ENCODE results near the gene C7. TPM values are rescaled to one million over a fixed set of nuclear protein-coding genes. Genes with fewer than 3 reads are reported as not detected.
"Not testable (repeated sequence)": the region's sequence is repeated elsewhere in the genome, so short reads cannot be mapped to it uniquely, and the experiment has no call there.

Gene C7
- total RNA-seq, 1 experiment from 2014 or later, result not detected

- CTCF ChIA-PET, result interaction anchor here (0.6 kb wide), 1 partner anchor 15 kb away, joined by 4 read pairs; no protein-coding TSS in a partner anchor
- intact Hi-C loops (cut with micrococcal nuclease; ENCODE audit: unreplicated experiment), result loop anchor here (10.0 kb wide), 1 partner anchor 1156 kb away; no protein-coding TSS in a partner anchor
- peak; percentile 5 for DNase-seq
- TF ChIP-seq CTCF (IDR thresholded peaks at IDR 0.05; ENCODE audit: unreplicated experiment), result no peak
- H3K27me3 Mint-ChIP-seq (ENCODE audit: unreplicated experiment), result no peaks in the 10 kb centered on the region
- no peak overlapping the region for H3K27ac Mint-ChIP-seq (ENCODE audit: unreplicated experiment)
- H3K4me3 Mint-ChIP-seq (ENCODE audit: low read depth, unreplicated experiment), result no peak overlapping the region
- H3K4me1 Mint-ChIP-seq (ENCODE audit: low read depth, unreplicated experiment), result peaks cover 7% of the 10 kb centered on the region
- no peaks in the 10 kb centered on the region for H3K36me3 Mint-ChIP-seq (ENCODE audit: insufficient read depth, unreplicated experiment)
- H3K9me3 Mint-ChIP-seq (ENCODE audit: low read depth, unreplicated experiment), result no peaks in the 10 kb centered on the region
- BruUV-seq (replicated peaks), result no TSS peak
These were observed 38.1 kb upstream of the C7 start for GRCh38 chr5:40871177-40871576.

GRCh38 chr5:40872253-40872652 is 37.0 kb upstream of the C7 start:
- H3K27me3 Mint-ChIP-seq (ENCODE audit: unreplicated experiment); DNase-seq; H3K27ac Mint-ChIP-seq (ENCODE audit: unreplicated experiment); H3K4me1 Mint-ChIP-seq (ENCODE audit: low read depth, unreplicated experiment); H3K36me3 Mint-ChIP-seq (ENCODE audit: insufficient read depth, unreplicated experiment); BruUV-seq (replicated peaks); H3K4me3 Mint-ChIP-seq (ENCODE audit: low read depth, unreplicated experiment); CTCF ChIA-PET; H3K9me3 Mint-ChIP-seq (ENCODE audit: low read depth, unreplicated experiment): not testable (repeated sequence)
- intact Hi-C loops (cut with micrococcal nuclease; ENCODE audit: unreplicated experiment), result loop anchor here (10.0 kb wide), 1 partner anchor 1157 kb away; no protein-coding TSS in a partner anchor

- peaks cover 7% of the 10 kb centered on the region for H3K4me1 Mint-ChIP-seq (ENCODE audit: low read depth, unreplicated experiment)
- no peaks in the 10 kb centered on the region for H3K36me3 Mint-ChIP-seq (ENCODE audit: insufficient read depth, unreplicated experiment)
- intact Hi-C loops (cut with micrococcal nuclease; ENCODE audit: unreplicated experiment), result loop anchor here (10.0 kb wide), 1 partner anchor 1159 kb away; no protein-coding TSS in a partner anchor
- DNase-seq, result no peak
- H3K27me3 Mint-ChIP-seq (ENCODE audit: unreplicated experiment), result no peaks in the 10 kb centered on the region
- peaks cover 8% of the 10 kb centered on the region for H3K9me3 Mint-ChIP-seq (ENCODE audit: low read depth, unreplicated experiment)
- TF ChIP-seq CTCF (IDR thresholded peaks at IDR 0.05; ENCODE audit: unreplicated experiment), result no peak
- CTCF ChIA-PET, result no interaction called here
- BruUV-seq (replicated peaks), result no TSS peak
- no peak overlapping the region for H3K4me3 Mint-ChIP-seq (ENCODE audit: low read depth, unreplicated experiment)
- H3K27ac Mint-ChIP-seq (ENCODE audit: unreplicated experiment), result no peak overlapping the region
These were observed 35.9 kb upstream of the C7 start for GRCh38 chr5:40873286-40873880.

DNA sequence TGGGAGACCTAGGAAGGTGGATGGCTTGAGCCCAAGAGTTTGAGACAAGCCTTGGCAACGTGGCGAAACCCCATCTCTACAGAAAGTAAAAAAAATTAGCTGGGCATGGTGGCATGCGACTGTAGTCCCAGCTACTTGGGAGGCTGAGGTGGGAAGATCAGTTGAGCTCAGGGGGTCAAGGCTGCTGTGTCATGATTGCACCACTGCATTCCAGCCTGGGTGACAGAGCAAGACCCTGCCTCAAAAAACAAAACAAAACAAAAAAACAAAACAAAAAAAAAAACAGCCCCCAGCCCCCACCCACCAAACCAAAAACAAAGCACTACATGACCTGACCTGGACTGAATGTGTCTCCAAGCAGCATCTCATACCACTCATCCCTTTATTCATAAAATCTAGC is 33.3 kb upstream of the C7 start:
- Mint-ChIP-seq H3K27me3 (ENCODE audit: unreplicated experiment) (no peaks in the 10 kb centered on the region), H3K9me3 (ENCODE audit: low read depth, unreplicated experiment) (peaks cover 8% of the 10 kb centered on the region), H3K4me1 (ENCODE audit: low read depth, unreplicated experiment) (peaks cover 3% of the 10 kb centered on the region), H3K27ac (ENCODE audit: unreplicated experiment) (no peak overlapping the region), H3K36me3 (ENCODE audit: insufficient read depth, unreplicated experiment) (no peaks in the 10 kb centered on the region), H3K4me3 (ENCODE audit: low read depth, unreplicated experiment) (no peak overlapping the region)
- intact Hi-C loops (cut with micrococcal nuclease; ENCODE audit: unreplicated experiment), result loop anchor here (5.0 to 10.0 kb wide), 2 partner anchors 1161 to 1294 kb away; no protein-coding TSS in a partner anchor
- CTCF ChIA-PET, result interaction anchor here (0.7 kb wide), 1 partner anchor 39 kb away, joined by 3 read pairs; no protein-coding TSS in a partner anchor
- TF ChIP-seq CTCF (IDR thresholded peaks at IDR 0.05; ENCODE audit: unreplicated experiment), result no peak
- no TSS peak for BruUV-seq (replicated peaks)
- DNase-seq, result no peak

DNA sequence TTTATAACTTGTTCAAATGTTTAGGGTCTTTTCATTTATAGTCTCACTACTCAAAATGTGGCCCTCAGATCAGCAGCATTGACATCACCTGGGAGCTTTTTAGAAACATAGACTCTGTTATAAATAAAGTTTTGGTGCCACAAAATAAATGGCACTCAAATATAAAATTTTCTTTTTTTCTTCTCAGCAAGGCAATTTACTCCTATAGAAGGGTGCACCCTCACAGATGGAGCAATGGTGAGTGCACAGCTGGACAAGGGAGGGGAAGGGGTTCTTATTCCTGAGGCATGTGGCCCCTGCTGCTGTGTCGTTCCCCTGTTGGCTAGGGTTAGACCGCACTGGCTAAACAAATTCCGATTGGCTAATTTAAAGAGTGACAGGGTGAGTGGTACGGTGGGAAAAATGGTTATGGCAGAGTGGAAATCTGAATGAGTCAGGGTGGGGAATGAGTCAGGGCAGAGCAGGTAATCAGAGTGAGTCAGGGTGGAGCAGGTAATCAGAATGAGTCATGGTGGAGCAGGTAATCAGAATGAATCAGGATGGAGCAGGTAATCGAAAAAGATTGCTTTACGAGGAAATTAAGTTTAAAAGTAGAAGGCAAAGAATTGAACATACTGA is 31.8 kb upstream of the C7 start:
- Mint-ChIP-seq H3K4me3 (ENCODE audit: low read depth, unreplicated experiment) (no peak overlapping the region), H3K27ac (ENCODE audit: unreplicated experiment) (peak overlapping the region; percentile 10), H3K4me1 (ENCODE audit: low read depth, unreplicated experiment) (no peaks in the 10 kb centered on the region), H3K27me3 (ENCODE audit: unreplicated experiment) (no peaks in the 10 kb centered on the region), H3K36me3 (ENCODE audit: insufficient read depth, unreplicated experiment) (no peaks in the 10 kb centered on the region), H3K9me3 (ENCODE audit: low read depth, unreplicated experiment) (peaks cover 12% of the 10 kb centered on the region)
- BruUV-seq (replicated peaks), result no TSS peak
- peak; percentile 7 for DNase-seq
- CTCF ChIA-PET, result no interaction called here
- intact Hi-C loops (cut with micrococcal nuclease; ENCODE audit: unreplicated experiment), result loop anchor here (5.0 to 10.0 kb wide), 2 partner anchors 1163 to 1295 kb away; no protein-coding TSS in a partner anchor
- TF ChIP-seq CTCF (IDR thresholded peaks at IDR 0.05; ENCODE audit: unreplicated experiment), result no peak
